Suprapubic skin (tissue), 4 donors: Measurements from ENCODE around the gene RPEL1. TPM values are rescaled to one million over a fixed set of nuclear protein-coding genes. Genes with fewer than 3 reads are reported as not detected.
A peak's percentile ranks its signal among the peaks of the same experiment; 100 is the strongest.
"Not testable (repeated sequence)": the region's sequence is repeated elsewhere in the genome, so short reads cannot be mapped to it uniquely, and the experiment has no call there.

Experiments used
- DNase-seq, 2 donors: peaks; one replicate each; pipeline ENCODE4 v3.0.0-alpha.2; 2019; ENCODE audit warnings: low spot score in 2 of 2
- H3K27ac ChIP-seq: fragments of 200-600 bp; sonication (generic); one replicate; pipeline ENCODE4 v1.5.1; 2019
- H3K27me3 ChIP-seq: fragments of 200-600 bp; sonication (generic); one replicate; pipeline ENCODE4 v1.5.1; 2019
- H3K36me3 ChIP-seq: fragments of 200-600 bp; sonication (generic); one replicate; pipeline ENCODE4 v1.5.1; 2019
- H3K4me1 ChIP-seq: fragments of 200-600 bp; sonication (generic); one replicate; pipeline ENCODE4 v1.5.1; 2019
- H3K4me3 ChIP-seq: fragments of 200-600 bp; sonication (generic); one replicate; pipeline ENCODE4 v1.5.1; 2019; ENCODE audit warnings: mild to moderate bottlenecking
- H3K9me3 ChIP-seq: fragments of 200-600 bp; sonication (generic); one replicate; pipeline ENCODE4 v1.5.1; 2019
- EP300 ChIP-seq: sonication (generic); formaldehyde crosslinking; IDR thresholded peaks from one replicate; pipeline ENCODE4 v1.6.1; 2017; ENCODE audit warnings: antibody characterized with exemption
- POLR2A ChIP-seq, 2 donors: fragments of 450-650 bp; IDR thresholded peaks; one replicate each; pipeline ENCODE4 v1.6.1; 2017; ENCODE audit warnings: antibody characterized with exemption in 2 of 2, mild to moderate bottlenecking in 2 of 2, moderate library complexity in 2 of 2
- POLR2AphosphoS5 ChIP-seq, 3 donors: sonication (generic); formaldehyde crosslinking; IDR thresholded peaks; one replicate each; pipeline ENCODE4 v1.6.1; 2017; ENCODE audit warnings: antibody characterized with exemption in 3 of 3
- WGBS: methylation state at CpG from one replicate; pipeline ENCODE4 v1.1.5; 2018; 5-methylcytosine and 5-hydroxymethylcytosine counted together
- total RNA-seq, 4 donors: library from RNA; depleted of rRNA; stranded (reverse); fragments of >200 nt; gene quantifications; one replicate each; pipeline ENCODE4 v1.1.0, GENCODE V29; 2016
- TF ChIP-seq, protein P1 (sequence below), 2 donors: fragments of 200-600 bp in 1 of 2; fragments of 450-650 bp in 1 of 2; sonication (generic) in 1 of 2; IDR thresholded peaks; one replicate each; pipeline ENCODE4 v1.5.1; 2016 to 2019; ENCODE audit warnings: antibody characterized with exemption in 2 of 2, mild to moderate bottlenecking in 1 of 2, moderate library complexity in 1 of 2

The RPEL1 gene
- total RNA-seq, 4 donors from 2014 or later: not detected

DNA sequence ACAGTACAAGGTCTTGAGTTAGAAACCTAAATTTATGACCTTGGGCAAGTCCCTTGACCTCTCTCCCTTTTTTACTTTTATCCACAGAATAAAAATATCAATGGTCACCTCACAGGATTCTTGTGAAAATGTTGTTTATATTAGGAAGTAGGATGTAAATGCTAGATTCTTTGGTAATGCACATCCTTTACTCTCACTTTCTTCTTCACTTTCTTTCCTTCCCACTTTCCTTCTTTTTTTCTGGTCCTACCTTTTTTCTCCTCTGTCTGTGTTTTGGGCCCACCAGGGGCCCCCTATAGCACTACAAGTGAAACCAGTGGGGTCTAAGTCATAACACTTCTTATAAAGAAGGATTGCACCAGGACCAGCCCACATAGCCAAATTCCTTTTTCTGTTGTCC lies 12.1 kb downstream of the RPEL1 start:
- H3K27ac ChIP-seq: no peak overlapping the region

DNA sequence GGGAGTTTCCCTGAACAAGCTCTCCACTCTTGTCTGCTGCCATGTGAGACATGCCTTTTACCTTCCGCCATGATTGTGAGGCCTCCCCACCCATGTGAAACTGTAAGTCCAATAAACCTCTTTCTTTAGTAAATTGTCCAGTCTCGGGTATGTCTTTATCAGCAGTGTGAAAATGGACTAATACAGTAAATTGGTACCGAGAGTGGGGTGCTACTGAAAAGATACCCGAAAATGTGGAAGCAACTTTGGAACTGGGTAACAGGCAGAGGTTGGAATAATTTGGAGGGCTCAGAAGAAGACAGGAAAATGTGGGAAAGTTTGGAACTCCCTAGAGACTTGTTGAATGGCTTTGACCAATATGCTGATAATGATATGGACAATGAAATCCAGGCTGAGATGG lies 13.2 kb downstream of the RPEL1 start:
- peaks cover 17% of the 10 kb centered on the region for H3K27me3 ChIP-seq
- H3K36me3 ChIP-seq, H3K4me1 ChIP-seq, H3K9me3 ChIP-seq, H3K4me3 ChIP-seq, DNase-seq, H3K27ac ChIP-seq: not testable (repeated sequence)
- WGBS: 93% methylated on average over 4 of the region's 4 CpGs

More for the DNA sequence above, 12.1 kb downstream of the RPEL1 start:
- Histone ChIP-seq H3K9me3 (no peaks in the 10 kb centered on the region), H3K36me3 (no peaks in the 10 kb centered on the region), H3K27me3 (peaks cover 9% of the 10 kb centered on the region), H3K4me1 (no peaks in the 10 kb centered on the region), H3K4me3 (no peak overlapping the region)
- TF ChIP-seq POLR2AphosphoS5 (IDR thresholded peaks at IDR 0.05): no peak
- no peak for DNase-seq

DNA sequence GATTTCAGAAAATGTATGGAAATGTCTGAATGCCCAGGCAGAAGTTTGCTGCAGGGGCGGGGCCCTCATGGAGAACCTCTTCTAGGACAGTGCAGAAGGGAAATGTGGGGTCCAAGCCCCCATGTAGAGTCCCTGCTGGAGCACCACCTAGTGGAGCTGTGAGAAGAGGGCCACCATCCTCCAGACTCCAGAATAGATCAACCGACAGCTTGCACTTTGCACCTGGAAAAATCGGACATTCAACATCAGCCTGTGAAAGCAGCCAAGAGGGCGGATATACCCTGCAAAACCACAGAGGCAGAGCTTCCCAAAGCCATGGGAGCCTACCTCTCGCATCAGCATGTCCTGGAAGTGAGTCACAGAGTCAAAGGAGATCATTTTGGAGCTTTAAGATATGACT lies 14.3 kb downstream of the RPEL1 start:
- no peak for DNase-seq
- Histone ChIP-seq H3K27me3 (peaks cover 21% of the 10 kb centered on the region), H3K9me3 (no peaks in the 10 kb centered on the region), H3K27ac (no peak overlapping the region), H3K36me3 (no peaks in the 10 kb centered on the region), H3K4me1 (no peaks in the 10 kb centered on the region), H3K4me3 (no peak overlapping the region)
- TF ChIP-seq, protein P1, sequence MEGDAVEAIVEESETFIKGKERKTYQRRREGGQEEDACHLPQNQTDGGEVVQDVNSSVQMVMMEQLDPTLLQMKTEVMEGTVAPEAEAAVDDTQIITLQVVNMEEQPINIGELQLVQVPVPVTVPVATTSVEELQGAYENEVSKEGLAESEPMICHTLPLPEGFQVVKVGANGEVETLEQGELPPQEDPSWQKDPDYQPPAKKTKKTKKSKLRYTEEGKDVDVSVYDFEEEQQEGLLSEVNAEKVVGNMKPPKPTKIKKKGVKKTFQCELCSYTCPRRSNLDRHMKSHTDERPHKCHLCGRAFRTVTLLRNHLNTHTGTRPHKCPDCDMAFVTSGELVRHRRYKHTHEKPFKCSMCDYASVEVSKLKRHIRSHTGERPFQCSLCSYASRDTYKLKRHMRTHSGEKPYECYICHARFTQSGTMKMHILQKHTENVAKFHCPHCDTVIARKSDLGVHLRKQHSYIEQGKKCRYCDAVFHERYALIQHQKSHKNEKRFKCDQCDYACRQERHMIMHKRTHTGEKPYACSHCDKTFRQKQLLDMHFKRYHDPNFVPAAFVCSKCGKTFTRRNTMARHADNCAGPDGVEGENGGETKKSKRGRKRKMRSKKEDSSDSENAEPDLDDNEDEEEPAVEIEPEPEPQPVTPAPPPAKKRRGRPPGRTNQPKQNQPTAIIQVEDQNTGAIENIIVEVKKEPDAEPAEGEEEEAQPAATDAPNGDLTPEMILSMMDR (IDR thresholded peaks at IDR 0.05): no peak
- TF ChIP-seq EP300 (no peak), POLR2A (IDR thresholded peaks at IDR 0.05) (no peak), POLR2AphosphoS5 (IDR thresholded peaks at IDR 0.05) (no peak)
- 90% methylated on average over 2 of the region's 5 CpGs for WGBS

DNA sequence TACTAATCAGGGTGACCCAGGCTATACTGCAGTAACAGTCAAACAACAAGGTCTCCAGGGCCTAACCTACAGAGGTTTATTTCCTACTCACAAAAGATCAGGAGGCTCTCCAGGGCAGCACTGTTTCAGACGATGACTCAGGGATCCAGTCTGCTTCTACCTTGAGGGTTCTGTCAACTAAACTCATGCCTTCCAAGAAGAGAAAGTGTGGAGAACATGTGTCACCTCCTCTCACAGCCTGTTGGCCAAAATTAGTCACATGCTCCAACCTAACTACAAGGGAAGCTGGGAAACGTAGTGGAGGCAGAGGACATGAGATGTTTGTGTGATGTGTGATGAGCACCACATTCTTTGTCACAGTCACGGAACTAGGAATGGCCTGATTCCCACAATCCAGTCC lies 16.5 kb downstream of the RPEL1 start:
- H3K27me3 ChIP-seq: peaks cover 39% of the 10 kb centered on the region
- no peaks in the 10 kb centered on the region for H3K36me3 ChIP-seq
- WGBS: 73% methylated on average over 3 of the region's 3 CpGs
- TF ChIP-seq POLR2AphosphoS5 (IDR thresholded peaks at IDR 0.05) (no peak), EP300 (no peak), POLR2A (IDR thresholded peaks at IDR 0.05) (no peak)
- TF ChIP-seq, protein P1 (IDR thresholded peaks at IDR 0.05): no peak
- H3K4me1 ChIP-seq: no peaks in the 10 kb centered on the region
- DNase-seq: no peak
- H3K4me3 ChIP-seq: no peak overlapping the region
- H3K9me3 ChIP-seq: no peaks in the 10 kb centered on the region
- H3K27ac ChIP-seq: no peak overlapping the region

DNA sequence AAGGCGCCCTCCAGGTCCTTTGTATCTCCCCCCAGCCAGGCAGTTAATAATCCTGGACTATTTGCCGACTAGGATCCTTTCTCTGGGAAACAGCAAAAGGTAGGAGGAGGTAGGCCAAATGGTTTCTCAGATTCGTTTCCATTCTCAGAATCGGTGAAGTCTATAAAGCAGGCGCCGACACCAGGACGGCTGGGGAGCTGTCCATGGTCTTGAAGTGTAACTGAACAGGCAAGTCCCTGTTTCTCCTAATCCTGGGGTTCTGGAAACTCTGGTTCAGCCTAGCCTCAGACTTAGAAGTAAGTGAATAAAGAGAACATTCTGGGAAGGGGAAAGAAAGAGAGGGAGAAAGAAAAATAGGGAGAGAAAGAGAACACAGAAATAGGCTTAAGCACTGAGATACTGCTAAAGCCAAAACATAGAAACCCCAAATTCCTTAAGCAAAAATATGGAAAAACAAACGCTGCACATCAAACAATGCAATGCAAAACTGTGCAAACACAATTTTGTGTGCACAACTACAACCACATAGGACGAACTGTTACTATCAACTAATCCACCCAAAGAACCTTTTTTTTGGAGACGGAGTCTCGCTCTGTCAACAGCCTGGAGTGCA lies 20.1 kb downstream of the RPEL1 start:
- no peaks in the 10 kb centered on the region for H3K4me1 ChIP-seq
- no peak for DNase-seq
- TF ChIP-seq, protein P1 (IDR thresholded peaks at IDR 0.05): no peak
- TF ChIP-seq POLR2A (IDR thresholded peaks at IDR 0.05) (no peak), EP300 (no peak), POLR2AphosphoS5 (IDR thresholded peaks at IDR 0.05) (no peak)
- no peak overlapping the region for H3K4me3 ChIP-seq
- H3K9me3 ChIP-seq: no peaks in the 10 kb centered on the region
- peaks cover 49% of the 10 kb centered on the region for H3K27me3 ChIP-seq
- 28% methylated on average over 11 of the region's 11 CpGs for WGBS
- H3K36me3 ChIP-seq: no peaks in the 10 kb centered on the region
- no peak overlapping the region for H3K27ac ChIP-seq

DNA sequence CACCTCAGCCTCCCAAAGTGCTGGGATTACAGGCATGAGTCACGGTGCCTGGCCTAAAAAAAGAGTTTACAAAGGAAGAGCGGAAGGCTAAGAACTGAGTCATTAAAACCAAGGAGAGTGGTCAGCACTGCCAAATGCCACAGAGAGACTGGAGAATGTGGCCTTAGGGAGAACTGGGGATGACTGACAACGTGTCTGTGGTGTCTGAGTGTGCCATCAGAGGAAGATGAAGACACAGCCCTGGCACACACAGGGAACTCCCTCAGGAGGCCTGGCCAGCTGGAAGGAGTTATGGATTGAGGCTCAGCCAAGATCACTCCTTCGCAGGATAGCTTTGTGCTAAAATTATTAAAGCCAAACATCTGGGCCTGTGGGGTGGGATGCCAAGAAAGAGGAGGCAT lies 27.4 kb downstream of the RPEL1 start:
- TF ChIP-seq, protein P1 (IDR thresholded peaks at IDR 0.05): no peak
- no peak for TF ChIP-seq POLR2A (IDR thresholded peaks at IDR 0.05)
- TF ChIP-seq POLR2AphosphoS5 (IDR thresholded peaks at IDR 0.05): no peak
- TF ChIP-seq EP300: no peak
- WGBS: 8% methylated on average over 4 of the region's 4 CpGs
- Histone ChIP-seq H3K27me3 (peaks cover 37% of the 10 kb centered on the region), H3K4me3 (no peak overlapping the region), H3K36me3 (no peaks in the 10 kb centered on the region), H3K27ac (no peak overlapping the region), H3K4me1 (peaks cover 17% of the 10 kb centered on the region), H3K9me3 (no peaks in the 10 kb centered on the region)
- peak; percentile 68 to 79 for DNase-seq
